SK-N-SH treated with all-trans-retinoic acid at 6 μM for 48 hours (cell line): ENCODE results near the gene CDH24.

Experiments
- ARNTL ChIP-seq: fragments of 450-650 bp; formaldehyde crosslinking; IDR thresholded peaks from 2 replicates; pipeline ENCODE4 v1.5.0; 2020; ENCODE audit warnings: low read depth, mild to moderate bottlenecking, moderate library complexity, borderline replicate concordance
- CREB5 ChIP-seq: fragments of 250-450 bp; sonication (Bioruptor Pico); IDR thresholded peaks from 2 replicates; pipeline ENCODE4 v1.5.1; 2020; ENCODE audit warnings: low read depth, mild to moderate bottlenecking, moderate library complexity
- CSRNP3 ChIP-seq: fragments of 250-450 bp; sonication (Bioruptor Pico); IDR thresholded peaks from 2 replicates; pipeline ENCODE4 v1.5.1; 2021; ENCODE audit warnings: mild to moderate bottlenecking, moderate library complexity
- ESRRG ChIP-seq: fragments of 250-450 bp; sonication (Bioruptor Pico); IDR thresholded peaks from 2 replicates; pipeline ENCODE4 v1.6.1; 2021; ENCODE audit warnings: mild to moderate bottlenecking
- PATZ1 ChIP-seq: fragments of 250-450 bp; sonication (Bioruptor Pico); IDR thresholded peaks from 2 replicates; pipeline ENCODE4 v1.8.0; 2020; ENCODE audit warnings: mild to moderate bottlenecking, moderate library complexity, borderline replicate concordance
- PPARA ChIP-seq: fragments of 250-450 bp; sonication (Bioruptor Pico); IDR thresholded peaks from 2 replicates; pipeline ENCODE4 v1.5.0; 2020; ENCODE audit warnings: mild to moderate bottlenecking, borderline replicate concordance
- RARB ChIP-seq: fragments of 250-450 bp; sonication (Bioruptor Pico); IDR thresholded peaks from 2 replicates; pipeline ENCODE4 v1.8.0; 2021; ENCODE audit warnings: mild to moderate bottlenecking, moderate library complexity
- TCF4 ChIP-seq: fragments of 250-450 bp; sonication (Bioruptor Pico); IDR thresholded peaks from 2 replicates; pipeline ENCODE4 v1.8.0; 2021; ENCODE audit warnings: mild to moderate bottlenecking, moderate library complexity, borderline replicate concordance
- TSHZ2 ChIP-seq: fragments of 250-450 bp; sonication (Bioruptor Pico); IDR thresholded peaks from 2 replicates; pipeline ENCODE4 v1.5.0; 2020; ENCODE audit warnings: mild to moderate bottlenecking, moderate library complexity
- ZFP3 ChIP-seq: fragments of 250-450 bp; sonication (Bioruptor Pico); IDR thresholded peaks from 2 replicates; pipeline ENCODE4 v1.5.0; 2020; ENCODE audit warnings: mild to moderate bottlenecking, moderate library complexity
- ZFP30 ChIP-seq: fragments of 450-650 bp; formaldehyde crosslinking; IDR thresholded peaks from 2 replicates; pipeline ENCODE4 v1.5.0; 2022; ENCODE audit warnings: mild to moderate bottlenecking, moderate library complexity
- ZNF565 ChIP-seq: fragments of 450-650 bp; formaldehyde crosslinking; conservative IDR thresholded peaks from 2 replicates; pipeline ENCODE4 v1.5.0; 2020; ENCODE audit warnings: low read depth, mild to moderate bottlenecking, moderate library complexity

- TF ChIP-seq RARB: no peak
- no peak for TF ChIP-seq ZFP30 (CRISPR knock-in tag)
- TF ChIP-seq ZNF565 (CRISPR knock-in tag): no peak
- no peak for TF ChIP-seq ARNTL (CRISPR knock-in tag)
- TF ChIP-seq PPARA (CRISPR knock-in tag): no peak
- TF ChIP-seq CSRNP3 (CRISPR knock-in tag): no peak
- TF ChIP-seq ZFP3 (CRISPR knock-in tag): no peak
- TF ChIP-seq PATZ1 (CRISPR knock-in tag): no peak
- TF ChIP-seq CREB5: no peak
- no peak for TF ChIP-seq TSHZ2
- no peak for TF ChIP-seq ESRRG
- no peak for TF ChIP-seq TCF4
Measured at GRCh38 chr14:23062002-23062401, 4.7 kb upstream of the CDH24 start.
